ENCODE results near the gene MYO15B.

MYO15B gene

GRCh38 chr17:75614556-75615270, 27.1 kb downstream of the MYO15B start:
- TF ChIP-seq GATA3 (IDR thresholded peaks at IDR 0.05; ENCODE audit: low read depth, low read length) (no peak), GATA2 (IDR thresholded peaks at IDR 0.05; ENCODE audit: low read depth, low read length) (no peak)

- no peak for TF ChIP-seq GATA3 (IDR thresholded peaks at IDR 0.05; ENCODE audit: low read depth, low read length)
- no peak for TF ChIP-seq GATA2 (IDR thresholded peaks at IDR 0.05; ENCODE audit: low read depth, low read length)
These were observed 27.7 kb downstream of the MYO15B start for GRCh38 chr17:75615301-75615700.

GRCh38 chr17:75616521-75617122, 29.0 kb downstream of the MYO15B start:
- TF ChIP-seq GATA3 (IDR thresholded peaks at IDR 0.05; ENCODE audit: low read depth, low read length) (no peak), GATA2 (IDR thresholded peaks at IDR 0.05; ENCODE audit: low read depth, low read length) (no peak)

- TF ChIP-seq GATA3 (IDR thresholded peaks at IDR 0.05; ENCODE audit: low read depth, low read length): no peak
- no peak for TF ChIP-seq GATA2 (IDR thresholded peaks at IDR 0.05; ENCODE audit: low read depth, low read length)
These were observed 29.6 kb downstream of the MYO15B start for GRCh38 chr17:75617218-75617617.

GRCh38 chr17:75617675-75618074, 30.1 kb downstream of the MYO15B start:
- TF ChIP-seq GATA2 (IDR thresholded peaks at IDR 0.05; ENCODE audit: low read depth, low read length) (no peak), GATA3 (IDR thresholded peaks at IDR 0.05; ENCODE audit: low read depth, low read length) (no peak)

- TF ChIP-seq GATA2 (IDR thresholded peaks at IDR 0.05; ENCODE audit: low read depth, low read length) (no peak), GATA3 (IDR thresholded peaks at IDR 0.05; ENCODE audit: low read depth, low read length) (no peak)
These were observed 32.2 kb downstream of the MYO15B start for GRCh38 chr17:75619506-75620431.

GRCh38 chr17:75621489-75621888, 33.9 kb downstream of the MYO15B start:
- TF ChIP-seq GATA3 (IDR thresholded peaks at IDR 0.05; ENCODE audit: low read depth, low read length) (no peak), GATA2 (IDR thresholded peaks at IDR 0.05; ENCODE audit: low read depth, low read length) (no peak)

- no peak for TF ChIP-seq GATA2 (IDR thresholded peaks at IDR 0.05; ENCODE audit: low read depth, low read length)
- no peak for TF ChIP-seq GATA3 (IDR thresholded peaks at IDR 0.05; ENCODE audit: low read depth, low read length)
These were observed 34.5 kb downstream of the MYO15B start for GRCh38 chr17:75622076-75622475.

- TF ChIP-seq GATA2 (IDR thresholded peaks at IDR 0.05; ENCODE audit: low read depth, low read length): no peak
- no peak for TF ChIP-seq GATA3 (IDR thresholded peaks at IDR 0.05; ENCODE audit: low read depth, low read length)
These were observed 35.2 kb downstream of the MYO15B start for GRCh38 chr17:75622771-75623273.

- TF ChIP-seq GATA2 (IDR thresholded peaks at IDR 0.05; ENCODE audit: low read depth, low read length) (no peak), GATA3 (IDR thresholded peaks at IDR 0.05; ENCODE audit: low read depth, low read length) (no peak)
These were observed 35.8 kb downstream of the MYO15B start for GRCh38 chr17:75623386-75623785.

- no peak for TF ChIP-seq GATA3 (IDR thresholded peaks at IDR 0.05; ENCODE audit: low read depth, low read length)
- no peak for TF ChIP-seq GATA2 (IDR thresholded peaks at IDR 0.05; ENCODE audit: low read depth, low read length)
These were observed 36.4 kb downstream of the MYO15B start for GRCh38 chr17:75624021-75624420.

GRCh38 chr17:75624714-75625345, 37.2 kb downstream of the MYO15B start:
- no peak for TF ChIP-seq GATA3 (IDR thresholded peaks at IDR 0.05; ENCODE audit: low read depth, low read length)
- TF ChIP-seq GATA2 (IDR thresholded peaks at IDR 0.05; ENCODE audit: low read depth, low read length): no peak

GRCh38 chr17:75625813-75626486, 38.4 kb downstream of the MYO15B start:
- no peak for TF ChIP-seq GATA3 (IDR thresholded peaks at IDR 0.05; ENCODE audit: low read depth, low read length)
- TF ChIP-seq GATA2 (IDR thresholded peaks at IDR 0.05; ENCODE audit: low read depth, low read length): no peak

All from SH-SY5Y (cell line).